Mucosa of gallbladder (tissue), 1 donor: ENCODE measurements around the gene PLD3. TPM values are rescaled to one million over a fixed set of nuclear protein-coding genes. Genes with fewer than 3 reads are reported as not detected.
"Not testable (repeated sequence)": the region's sequence is repeated elsewhere in the genome, so short reads cannot be mapped to it uniquely, and the experiment has no call there.

Experiments
- DNase-seq: peaks from one replicate; pipeline ENCODE4 v3.0.0-alpha.2; 2020; ENCODE audit warnings: low spot score
- total RNA-seq: library from RNA; stranded (reverse); gene quantifications from one replicate; pipeline ENCODE4 v1.2.1, GENCODE V29; 2021
- donor health status: DM: no; HTN: no; CAD: no.

PLD3 gene
- total RNA-seq, 1 donor from 2014 or later, result 224 TPM

- no peak for DNase-seq
Measured at GRCh38 chr19:40363069-40363468, 14.6 kb downstream of the PLD3 start.

- DNase-seq, result no peak
Measured at GRCh38 chr19:40365010-40365409, 16.5 kb downstream of the PLD3 start.

GRCh38 chr19:40365613-40366401 lies 17.3 kb downstream of the PLD3 start:
- peak; percentile 66 for DNase-seq

- DNase-seq, result no peak
Measured at GRCh38 chr19:40366697-40367561, 18.4 kb downstream of the PLD3 start.

- no peak for DNase-seq
Measured at GRCh38 chr19:40367577-40368434, 19.3 kb downstream of the PLD3 start.

- DNase-seq, result no peak
Measured at GRCh38 chr19:40369797-40370196, 21.3 kb downstream of the PLD3 start.

GRCh38 chr19:40370253-40370652 lies 21.8 kb downstream of the PLD3 start:
- not testable (repeated sequence) for DNase-seq

GRCh38 chr19:40370997-40371801 lies 22.7 kb downstream of the PLD3 start:
- DNase-seq, result no peak

- DNase-seq, result no peak
Measured at GRCh38 chr19:40371802-40372122, 23.3 kb downstream of the PLD3 start.

GRCh38 chr19:40374084-40374483 lies 25.6 kb downstream of the PLD3 start:
- DNase-seq, result no peak

- no peak for DNase-seq
Measured at GRCh38 chr19:40376286-40376862, 27.9 kb downstream of the PLD3 start.

GRCh38 chr19:40377876-40378385 lies 29.4 kb downstream of the PLD3 start:
- DNase-seq, result no peak

GRCh38 chr19:40378509-40378908 lies 30.0 kb downstream of the PLD3 start:
- DNase-seq, result no peak

GRCh38 chr19:40379446-40380198 lies 31.1 kb downstream of the PLD3 start:
- no peak for DNase-seq

- no peak for DNase-seq
Measured at GRCh38 chr19:40380199-40381037, 31.9 kb downstream of the PLD3 start.

- no peak for DNase-seq
Measured at GRCh38 chr19:40381321-40381720, 32.8 kb downstream of the PLD3 start.

GRCh38 chr19:40383668-40384248 lies 35.3 kb downstream of the PLD3 start:
- DNase-seq, result no peak

- no peak for DNase-seq
Measured at GRCh38 chr19:40387155-40387554, 38.7 kb downstream of the PLD3 start.

GRCh38 chr19:40388481-40388880 lies 40.0 kb downstream of the PLD3 start:
- no peak for DNase-seq
